NB4 (cell line): ENCODE data around the gene MEIS1.

ENCODE experiments used
- POLR2A ChIP-seq: IDR thresholded peaks from 2 replicates; pipeline ENCODE4 v1.6.1; 2011; ENCODE audit warnings: mild to moderate bottlenecking; ENCODE audit not compliant: insufficient read length; ENCODE audit errors: extremely low read depth
- TF ChIP-seq, protein P1 (sequence below): IDR thresholded peaks from one replicate; pipeline ENCODE4 v1.5.1; 2012; ENCODE audit warnings: low read depth, low read length
- TF ChIP-seq, protein P2 (sequence below): IDR thresholded peaks from 2 replicates; pipeline ENCODE4 v1.6.1; 2011; ENCODE audit warnings: low read depth, low read length

DNA sequence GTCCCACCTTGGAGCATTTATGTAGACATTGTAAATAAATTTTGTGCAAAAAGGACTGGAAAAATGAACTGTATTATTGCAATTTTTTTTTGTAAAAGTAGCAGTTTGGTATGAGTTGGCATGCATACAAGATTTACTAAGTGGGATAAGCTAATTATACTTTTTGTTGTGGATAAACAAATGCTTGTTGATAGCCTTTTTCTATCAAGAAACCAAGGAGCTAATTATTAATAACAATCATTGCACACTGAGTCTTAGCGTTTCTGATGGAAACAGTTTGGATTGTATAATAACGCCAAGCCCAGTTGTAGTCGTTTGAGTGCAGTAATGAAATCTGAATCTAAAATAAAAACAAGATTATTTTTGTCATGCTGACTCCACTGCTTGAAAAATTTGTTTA is 137.5 kb downstream of the MEIS1 start:
- TF ChIP-seq, protein P1, sequence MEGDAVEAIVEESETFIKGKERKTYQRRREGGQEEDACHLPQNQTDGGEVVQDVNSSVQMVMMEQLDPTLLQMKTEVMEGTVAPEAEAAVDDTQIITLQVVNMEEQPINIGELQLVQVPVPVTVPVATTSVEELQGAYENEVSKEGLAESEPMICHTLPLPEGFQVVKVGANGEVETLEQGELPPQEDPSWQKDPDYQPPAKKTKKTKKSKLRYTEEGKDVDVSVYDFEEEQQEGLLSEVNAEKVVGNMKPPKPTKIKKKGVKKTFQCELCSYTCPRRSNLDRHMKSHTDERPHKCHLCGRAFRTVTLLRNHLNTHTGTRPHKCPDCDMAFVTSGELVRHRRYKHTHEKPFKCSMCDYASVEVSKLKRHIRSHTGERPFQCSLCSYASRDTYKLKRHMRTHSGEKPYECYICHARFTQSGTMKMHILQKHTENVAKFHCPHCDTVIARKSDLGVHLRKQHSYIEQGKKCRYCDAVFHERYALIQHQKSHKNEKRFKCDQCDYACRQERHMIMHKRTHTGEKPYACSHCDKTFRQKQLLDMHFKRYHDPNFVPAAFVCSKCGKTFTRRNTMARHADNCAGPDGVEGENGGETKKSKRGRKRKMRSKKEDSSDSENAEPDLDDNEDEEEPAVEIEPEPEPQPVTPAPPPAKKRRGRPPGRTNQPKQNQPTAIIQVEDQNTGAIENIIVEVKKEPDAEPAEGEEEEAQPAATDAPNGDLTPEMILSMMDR = no peak
- no peak for TF ChIP-seq POLR2A
- TF ChIP-seq, protein P2, sequence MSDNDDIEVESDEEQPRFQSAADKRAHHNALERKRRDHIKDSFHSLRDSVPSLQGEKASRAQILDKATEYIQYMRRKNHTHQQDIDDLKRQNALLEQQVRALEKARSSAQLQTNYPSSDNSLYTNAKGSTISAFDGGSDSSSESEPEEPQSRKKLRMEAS = no peak
